HG03097 (cell line): ENCODE data around the gene USP49.
"Not testable (repeated sequence)": the region's sequence is repeated elsewhere in the genome, so short reads cannot be mapped to it uniquely, and the experiment has no call there.

Experiments used
- ATAC-seq: cut with Tn5 transposase; IDR thresholded peaks from one replicate; pipeline ENCODE4 v1.9.1; 2021; ENCODE audit not compliant: unreplicated experiment, low FRiP score

Gene USP49

DNA sequence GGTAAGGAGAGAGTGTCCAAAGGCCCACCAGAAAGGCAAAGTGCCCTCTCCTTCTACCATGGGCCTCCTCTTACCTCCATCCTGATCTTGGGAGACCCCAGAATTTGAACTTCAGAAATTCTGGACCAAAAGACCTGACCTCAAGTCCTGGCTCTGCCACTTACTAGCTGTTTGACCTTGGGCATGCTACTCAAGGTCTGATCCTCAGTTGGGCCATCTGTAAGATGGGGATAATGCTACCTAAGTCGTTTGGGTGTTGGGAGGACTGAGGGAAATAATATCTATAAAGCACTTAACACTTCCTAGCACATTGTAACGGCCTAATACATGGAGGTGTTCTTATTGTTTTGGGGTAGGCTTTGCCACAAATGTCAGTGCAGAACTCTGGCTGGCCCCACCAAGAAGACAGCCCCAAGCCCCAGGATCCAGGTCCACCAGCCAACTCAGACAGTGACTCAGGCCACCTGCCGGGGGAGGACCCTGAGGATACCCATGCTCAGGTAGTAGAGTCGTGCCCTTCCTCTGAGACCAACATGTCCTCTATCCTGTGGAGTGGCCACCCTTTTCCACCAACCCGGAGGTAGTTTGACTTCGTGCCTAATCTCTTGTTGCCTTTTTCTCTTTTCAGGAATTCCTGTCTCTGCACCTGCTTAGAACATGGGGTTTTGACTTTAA lies 111.9 kb downstream of the USP49 start:
- ATAC-seq = no peak

DNA sequence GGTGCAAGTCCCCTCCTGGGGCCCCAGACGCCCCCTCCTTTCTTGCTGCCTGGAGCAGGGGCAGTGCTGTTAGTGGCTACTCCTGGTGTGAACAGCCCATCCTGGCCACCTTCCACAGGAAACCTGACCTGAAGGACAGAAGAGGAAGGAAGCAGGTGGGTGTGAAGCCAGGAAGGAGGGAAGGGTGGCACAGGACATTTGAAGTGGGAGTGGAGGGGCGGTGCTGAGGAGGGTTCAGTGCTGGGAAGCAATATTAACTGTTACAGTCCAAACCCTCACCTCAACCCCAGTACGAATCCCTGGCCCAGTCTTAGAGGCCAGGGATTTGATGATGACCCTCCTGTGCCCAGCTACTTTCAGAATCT lies 113.8 kb downstream of the USP49 start:
- ATAC-seq = no peak

DNA sequence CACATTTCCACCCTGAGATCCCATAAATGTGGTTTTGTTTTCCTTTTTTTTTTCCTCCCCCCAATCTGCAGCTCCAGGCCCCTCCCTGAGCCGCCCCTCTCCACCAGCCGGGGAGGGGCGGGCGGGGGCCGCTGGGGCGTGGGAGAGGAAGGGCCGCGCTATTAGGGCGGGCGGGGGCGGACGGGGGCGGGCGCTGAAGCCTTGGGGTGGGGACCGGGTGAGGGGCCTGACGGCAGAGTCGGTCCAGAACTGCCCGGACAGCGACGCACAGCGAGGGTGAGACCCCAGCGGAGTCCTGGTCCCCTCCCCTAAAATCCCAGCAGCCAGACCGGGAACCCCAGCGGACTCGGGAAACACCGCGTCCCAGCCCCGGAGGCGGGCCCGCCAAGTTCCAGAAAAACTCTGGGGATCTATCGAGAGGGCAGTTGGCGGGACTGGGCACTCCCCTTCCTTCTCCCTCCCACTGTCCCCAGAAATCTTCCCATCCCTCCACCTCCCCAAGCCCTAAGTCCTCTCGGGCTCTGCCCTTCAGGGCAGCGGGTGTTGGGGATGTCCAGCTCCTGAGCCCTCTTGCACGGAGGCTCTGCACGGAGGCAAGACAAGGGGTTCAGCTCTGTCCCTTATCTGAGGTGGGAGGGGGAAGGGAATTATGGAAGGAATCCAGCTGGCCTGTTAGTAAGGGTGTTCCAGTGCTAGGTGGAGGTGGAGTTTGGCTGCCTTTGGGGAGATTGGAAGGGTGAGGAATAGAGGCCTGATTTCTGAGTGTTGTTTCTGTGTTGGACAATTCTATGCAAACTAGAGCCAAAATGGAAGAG lies 114.4 kb downstream of the USP49 start, which contains the start of gene PRICKLE4:
Gene PRICKLE4 (plus strand): TSS at position 232 of the 815 bp plus-strand sequence. CDS start 2,692 bp downstream, outside the sequence.
- ATAC-seq = no peak

DNA sequence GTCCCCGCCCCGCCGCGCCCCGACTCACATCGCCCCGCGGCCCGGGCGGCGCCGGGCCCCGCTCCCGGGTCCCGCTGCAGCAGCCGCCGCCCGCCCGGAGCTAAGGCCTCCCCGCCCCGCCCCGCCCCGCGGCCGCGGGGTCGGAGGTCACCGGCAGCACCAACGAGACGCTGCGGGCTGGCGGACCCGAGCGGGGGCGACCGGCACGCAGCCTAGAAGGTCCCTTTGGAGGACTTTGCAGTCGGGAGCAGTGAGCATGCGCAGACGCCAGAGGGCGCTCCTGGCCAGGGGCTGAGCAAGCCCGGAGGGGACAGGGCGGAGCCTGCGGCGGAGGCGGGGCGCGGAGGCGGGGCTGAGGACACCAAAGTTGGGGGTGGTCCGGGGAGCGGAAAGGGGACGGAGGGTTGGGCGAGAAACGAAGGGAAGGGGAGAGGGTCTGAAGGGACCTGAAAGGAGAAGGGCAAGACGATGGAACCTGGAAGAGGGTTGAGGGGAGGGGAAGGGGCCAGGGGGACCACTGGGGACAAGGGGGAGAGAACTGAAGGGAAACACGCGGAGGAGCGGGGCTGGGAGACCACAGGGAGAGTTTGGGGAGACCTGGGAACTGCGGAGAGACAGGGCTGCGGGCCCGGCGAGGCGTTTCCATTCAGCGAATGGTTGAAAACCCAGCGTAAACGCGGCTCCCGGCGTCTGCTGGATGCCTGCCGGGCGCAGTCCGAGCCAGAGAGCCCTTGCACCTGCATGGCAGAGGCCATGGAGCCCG lies 115.2 kb downstream of the USP49 start, which contains the start of gene FRS3:
Gene FRS3 (minus strand): TSS at position 113 of the 763 bp plus-strand sequence. CDS start 2,913 bp downstream, outside the sequence.
- ATAC-seq = peak; percentile 94

DNA sequence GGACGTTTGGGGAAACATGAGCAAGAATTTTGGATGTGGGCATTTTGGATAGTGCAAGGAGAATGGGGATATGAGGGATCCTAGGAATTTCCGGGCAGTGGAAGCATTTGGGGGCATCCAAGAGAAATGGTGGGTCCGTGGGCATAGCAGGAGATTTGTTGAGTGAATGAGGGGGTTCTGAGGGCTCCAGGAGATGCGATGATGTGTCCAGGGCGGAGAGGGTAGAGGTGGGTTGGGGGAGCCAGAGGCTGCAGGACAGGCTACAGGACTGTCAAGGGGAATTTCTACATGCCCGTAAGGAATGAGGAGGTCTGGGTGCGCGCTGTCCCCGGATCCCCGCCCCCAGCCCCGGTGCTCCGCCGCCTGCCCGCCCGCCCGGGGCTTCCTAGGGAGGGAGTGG lies 115.8 kb downstream of the USP49 start:
- no peak for ATAC-seq

DNA sequence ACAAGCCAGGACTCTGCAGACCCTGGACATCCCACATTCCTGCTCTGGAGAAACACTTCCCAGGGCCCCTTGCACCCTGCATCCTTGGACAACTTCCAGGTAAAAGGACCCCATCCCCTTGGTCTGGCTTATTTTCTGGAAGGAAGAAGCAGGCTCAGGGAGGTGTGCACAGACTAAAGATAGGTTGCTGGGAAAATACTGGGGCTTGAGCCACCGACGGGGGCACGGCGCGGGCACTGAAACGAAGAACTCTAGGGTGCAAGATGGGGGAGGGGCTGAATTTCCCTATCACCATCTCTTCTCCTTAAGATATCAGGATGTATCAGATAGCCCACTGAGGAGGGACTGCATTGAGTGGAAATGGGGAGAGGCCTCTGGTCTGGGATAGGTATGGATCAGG lies 116.3 kb downstream of the USP49 start:
- no peak for ATAC-seq

DNA sequence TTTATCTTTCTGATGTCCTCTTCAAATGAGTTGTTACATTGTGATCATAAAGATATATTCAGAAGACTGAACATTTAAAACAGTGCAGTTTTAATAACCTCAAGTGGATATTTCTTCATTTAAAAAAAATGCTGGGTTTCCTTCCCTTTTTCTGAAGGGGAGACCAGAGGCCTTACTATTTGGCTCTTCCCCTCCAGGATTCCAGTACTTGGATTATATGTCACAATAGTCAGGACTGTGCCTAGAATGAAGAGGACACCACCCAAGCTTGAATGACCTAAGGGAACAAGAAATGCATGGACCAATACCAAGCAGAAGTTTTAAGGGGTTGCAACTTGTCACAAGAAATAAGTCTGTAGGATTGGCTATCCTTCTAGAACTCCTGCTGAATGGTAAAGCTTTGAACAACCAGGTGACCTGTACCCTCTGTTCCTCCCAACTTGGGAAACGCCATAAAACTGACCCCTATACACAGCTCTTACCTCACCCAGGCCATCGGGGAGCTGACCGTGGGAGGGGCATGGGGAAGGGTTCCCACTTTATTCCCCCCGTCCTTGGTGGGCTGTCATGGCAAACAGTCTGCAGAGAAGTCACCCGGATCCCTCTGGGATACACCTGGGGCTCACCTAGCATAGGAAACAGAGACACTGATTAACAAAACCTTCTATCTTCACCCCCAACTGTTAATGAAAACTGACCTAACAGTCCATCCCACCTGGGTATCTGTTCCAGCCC lies 117.5 kb downstream of the USP49 start:
- ATAC-seq = no peak

DNA sequence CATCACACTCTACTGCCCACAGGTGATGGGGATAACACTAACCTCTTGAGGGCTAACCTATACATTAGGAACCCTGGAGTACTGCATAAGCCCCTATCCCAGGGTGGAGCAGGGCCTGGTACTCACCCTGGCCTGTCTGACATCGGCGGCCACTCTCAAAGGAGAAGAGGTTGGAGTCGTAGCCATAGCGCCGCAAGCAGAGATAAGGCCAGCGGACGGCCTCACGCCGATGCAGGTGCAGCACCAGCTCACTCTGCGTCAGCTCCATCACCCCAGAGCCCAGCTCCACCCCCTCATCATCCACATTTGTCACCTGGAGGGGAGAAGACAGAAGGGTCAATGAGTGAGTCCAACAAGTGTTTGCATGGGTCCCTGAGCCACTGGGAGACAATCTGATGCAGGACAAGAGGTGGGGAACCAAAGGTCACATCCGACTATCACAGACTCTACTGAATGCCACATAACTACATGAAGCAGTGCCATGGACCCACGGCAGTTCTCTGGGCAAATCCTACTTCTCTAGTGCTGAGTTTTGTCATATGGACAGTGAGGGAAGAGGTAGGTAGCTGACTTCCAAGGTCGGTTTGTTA lies 119.8 kb downstream of the USP49 start:
- no peak for ATAC-seq

DNA sequence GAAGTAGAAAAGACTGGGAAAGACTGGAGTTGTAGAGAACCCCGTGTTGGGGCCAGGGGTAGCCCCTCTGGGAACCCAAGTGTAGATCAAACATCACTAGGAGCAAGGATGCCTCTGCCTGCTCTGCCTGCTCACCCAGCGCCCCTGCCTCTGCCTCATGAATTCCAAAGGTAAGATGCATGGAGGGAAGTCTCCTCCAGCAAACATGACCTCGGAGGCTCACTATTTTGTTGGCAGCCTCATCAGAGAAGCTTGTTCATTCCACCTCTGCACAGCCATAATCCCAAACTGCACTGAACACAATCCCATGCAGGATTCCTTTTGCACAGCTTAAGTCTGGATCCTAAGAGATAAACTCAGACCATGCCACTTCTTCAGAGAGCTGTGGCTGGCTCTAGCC lies 120.3 kb downstream of the USP49 start:
- no peak for ATAC-seq

DNA sequence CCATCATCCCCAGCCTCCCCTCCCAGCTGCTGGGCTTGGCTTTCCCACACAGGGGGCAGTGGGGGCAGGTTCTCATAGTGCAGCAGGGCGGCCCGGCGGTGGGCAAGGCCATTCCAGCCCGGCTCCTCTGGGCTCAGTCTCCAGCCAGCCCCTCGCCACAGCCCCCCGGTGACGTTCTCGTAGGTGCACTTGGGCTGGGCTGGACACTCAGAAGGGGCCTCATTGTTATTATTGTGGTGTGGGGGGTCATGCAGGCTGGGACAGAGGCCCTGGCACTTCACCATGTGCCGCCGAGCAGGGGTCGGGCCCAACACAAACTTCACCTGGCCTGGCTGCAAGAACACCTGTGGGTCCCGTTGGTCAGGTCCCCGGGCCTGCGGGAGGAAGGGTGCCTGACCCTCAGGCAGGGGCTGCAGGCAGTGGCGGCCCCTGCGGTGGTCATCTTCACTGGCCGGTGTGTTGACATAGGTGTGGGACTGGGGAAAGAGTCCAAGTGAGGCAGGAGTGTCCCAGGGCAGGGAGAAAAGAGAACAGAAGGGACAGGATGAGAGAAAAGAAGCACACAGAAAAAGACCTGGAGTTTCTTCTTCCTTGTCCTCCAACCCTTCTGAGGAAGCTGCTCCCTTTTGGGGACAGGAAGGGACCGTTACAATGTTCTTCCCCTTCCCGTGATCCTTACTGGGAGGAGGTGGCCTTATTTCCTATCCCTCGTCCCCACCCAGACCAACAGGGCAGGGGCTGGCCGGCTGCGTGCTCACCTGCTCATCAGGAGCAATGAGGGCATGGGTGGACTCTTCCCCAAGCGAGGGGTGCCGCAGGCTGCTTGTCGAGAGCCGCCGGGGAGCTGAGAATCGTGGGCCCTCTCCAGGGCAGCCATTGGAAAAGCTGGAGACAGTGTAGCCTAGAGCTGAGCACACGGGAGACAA lies 123.9 kb downstream of the USP49 start:
- no peak for ATAC-seq

DNA sequence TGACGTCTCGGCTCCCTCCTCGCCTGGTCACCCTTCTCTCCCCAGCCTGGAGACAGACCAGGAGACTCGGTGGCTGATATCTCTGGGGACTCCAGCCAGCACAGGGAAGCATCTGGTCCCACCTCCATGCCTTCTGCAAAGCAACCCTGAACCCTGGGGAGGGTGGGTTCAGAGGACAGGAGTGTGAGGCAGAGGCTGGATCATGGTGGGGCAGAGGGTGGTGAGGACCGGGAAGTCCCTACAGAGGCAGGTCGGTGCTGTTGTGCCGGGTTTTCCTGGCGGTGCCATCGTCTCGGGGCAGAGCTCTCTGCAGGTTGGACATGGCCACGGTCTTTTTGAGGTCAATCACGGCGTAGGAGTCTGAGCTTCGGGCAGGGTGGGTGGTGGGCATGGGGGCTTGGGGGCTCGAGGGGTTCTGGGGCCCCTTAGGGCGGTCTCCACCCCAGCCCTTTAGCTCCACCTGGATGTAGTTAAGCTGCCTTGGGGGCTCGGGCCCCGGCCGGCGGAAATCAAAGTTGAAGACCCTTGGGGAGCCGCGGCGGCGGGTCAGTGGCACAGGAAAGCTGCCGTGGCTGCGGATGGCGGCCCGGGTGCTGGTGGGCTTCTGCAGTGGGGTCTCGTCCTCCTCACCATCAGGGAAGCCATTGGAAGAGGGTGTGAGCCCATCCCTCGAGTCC lies 124.7 kb downstream of the USP49 start:
- no peak for ATAC-seq

DNA sequence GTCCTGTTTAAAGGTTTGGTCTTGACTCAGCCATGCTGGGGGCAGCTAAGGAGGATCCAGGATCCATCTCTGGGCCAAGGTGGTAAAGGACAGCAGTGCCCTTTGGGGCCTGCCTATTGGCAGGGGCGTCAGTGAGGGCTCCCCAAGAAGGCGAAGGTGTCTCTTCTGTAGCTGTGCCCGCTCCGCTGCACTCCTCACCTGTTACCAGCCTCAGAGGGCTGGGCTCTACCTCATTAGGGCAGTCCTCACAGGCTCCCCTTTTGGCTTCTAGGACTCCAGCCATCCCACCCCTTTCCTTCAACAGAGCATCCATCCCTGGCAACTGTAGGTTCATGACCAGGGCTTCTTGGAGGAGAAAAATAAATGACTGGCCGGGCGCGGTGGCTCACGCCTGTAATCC lies 125.8 kb downstream of the USP49 start:
- no peak for ATAC-seq

DNA sequence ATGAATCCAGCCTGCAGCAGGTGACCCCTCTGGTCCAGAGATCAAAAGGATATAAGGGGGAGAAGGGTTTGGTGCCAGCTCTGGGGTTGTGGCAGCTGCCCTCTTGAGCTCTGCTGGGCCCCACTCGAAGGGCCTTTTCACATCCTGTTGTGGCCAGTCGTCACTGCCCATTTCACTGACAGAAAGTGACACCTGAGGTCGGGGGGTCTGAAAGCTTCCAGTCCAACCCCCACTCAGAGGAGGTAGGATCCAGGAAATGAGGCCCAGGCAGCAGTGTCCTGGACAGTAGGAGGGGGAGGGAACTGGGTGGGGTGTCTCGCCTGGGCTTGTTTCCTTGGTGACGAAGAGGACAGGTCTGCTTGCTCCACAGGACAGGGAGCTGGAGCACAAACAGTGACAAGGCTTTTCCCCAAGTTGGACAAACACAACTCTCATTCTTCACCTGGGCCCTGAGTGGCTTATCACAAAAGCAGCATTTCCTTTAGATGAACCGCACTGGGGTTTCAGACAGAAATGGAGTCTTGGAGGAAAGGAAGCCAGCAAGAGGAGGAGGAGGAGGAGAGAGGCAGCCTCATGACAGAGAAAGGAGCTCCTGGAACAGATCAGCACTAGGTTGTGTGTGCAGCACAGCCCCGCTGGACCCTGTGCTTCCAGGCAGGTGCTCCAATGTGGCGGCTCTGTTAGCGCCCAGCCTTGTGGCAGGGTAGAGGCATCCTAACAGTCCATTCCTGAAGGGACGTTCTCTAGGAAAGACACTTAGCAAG lies 126.4 kb downstream of the USP49 start:
- no peak for ATAC-seq

DNA sequence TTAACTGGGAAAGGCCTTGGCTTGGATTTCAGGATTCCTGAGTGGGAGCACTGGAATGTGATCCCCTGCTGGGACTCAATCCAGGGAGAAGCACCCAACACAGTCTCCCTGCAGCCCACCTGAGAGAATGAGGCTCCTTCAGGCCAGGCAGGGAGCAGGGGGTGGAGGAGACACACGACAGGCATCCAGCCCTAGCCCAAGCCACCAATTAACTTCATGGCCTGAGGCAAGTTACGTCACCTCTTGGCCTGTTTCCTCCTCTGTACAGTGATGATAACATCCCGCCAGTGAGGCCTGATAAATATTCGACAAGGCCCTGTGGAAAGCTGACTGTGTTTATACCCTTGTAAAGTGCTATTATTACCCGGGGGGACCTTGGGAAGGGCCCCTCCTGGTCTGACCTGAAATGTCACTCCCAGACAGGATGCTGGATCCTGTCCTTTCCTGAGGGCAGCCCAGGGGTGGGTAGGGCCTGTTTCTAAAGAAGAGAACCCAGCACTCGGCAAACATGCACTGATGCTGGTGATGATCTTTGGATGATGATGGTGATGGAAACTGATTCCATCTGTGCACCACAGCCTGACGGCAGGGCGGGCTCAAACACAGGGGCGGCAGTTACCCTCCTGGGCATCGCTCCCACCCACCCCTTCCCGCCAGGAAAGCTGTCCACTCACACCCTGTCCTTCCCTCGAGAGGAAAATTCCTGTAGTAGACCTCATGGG lies 127.9 kb downstream of the USP49 start:
- no peak for ATAC-seq

DNA sequence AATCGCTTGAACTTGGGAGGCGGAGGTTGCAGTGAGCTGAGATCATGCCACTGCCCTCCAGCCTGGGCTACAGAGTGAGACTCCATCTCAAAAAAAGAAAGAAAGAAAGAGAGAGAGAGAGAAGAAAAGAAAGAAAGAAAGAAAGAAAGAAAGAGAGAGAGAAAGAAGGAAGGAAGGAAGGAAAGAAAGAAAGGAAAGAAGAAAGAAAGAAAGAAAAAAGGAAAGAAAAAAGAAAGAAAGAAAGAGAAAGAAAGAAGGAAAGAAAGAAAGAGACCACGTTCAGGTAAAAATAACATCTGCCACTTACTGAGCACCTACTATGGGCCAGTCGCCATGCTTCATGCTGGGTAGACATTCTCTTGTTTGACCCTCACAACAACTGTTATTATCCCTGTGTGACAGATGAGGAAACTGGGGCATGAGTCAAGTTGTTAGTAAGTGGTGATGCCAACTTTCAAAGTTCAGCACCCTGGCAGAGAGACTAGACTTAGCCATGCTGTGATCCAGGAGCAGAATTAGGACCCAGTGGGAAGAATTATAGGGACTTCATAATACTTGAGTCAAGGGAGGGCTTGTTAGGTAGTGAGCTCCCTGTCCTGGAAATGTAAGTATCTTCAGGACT lies 129.0 kb downstream of the USP49 start:
- not testable (repeated sequence) for ATAC-seq

DNA sequence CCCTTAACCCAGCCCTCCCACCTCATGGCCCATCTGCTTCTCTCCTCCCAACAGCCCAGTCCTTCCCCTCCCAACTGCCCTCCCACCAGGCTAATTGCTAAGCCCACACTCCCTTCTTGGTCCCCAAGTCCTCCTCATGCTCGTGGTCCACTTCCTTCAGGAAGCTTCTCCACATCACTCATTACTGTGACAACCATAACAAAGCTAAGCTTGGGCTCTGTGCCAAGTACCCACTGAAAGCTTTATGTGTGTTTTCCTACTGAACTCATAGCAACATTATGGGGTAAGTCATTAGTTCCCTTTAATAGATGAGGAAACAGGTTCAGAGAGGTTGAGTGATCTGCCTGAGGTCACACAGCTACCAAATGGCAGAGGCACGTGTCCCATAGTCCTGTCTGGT lies 131.7 kb downstream of the USP49 start:
- no peak for ATAC-seq
